Measurements from ENCODE around the gene ZNF728.
"Not testable (repeated sequence)": the region's sequence is repeated elsewhere in the genome, so short reads cannot be mapped to it uniquely, and the experiment has no call there.

GRCh38 chr19:22925181-22925580, 77.8 kb downstream of the ZNF728 start:
- not testable (repeated sequence) for TF ChIP-seq POLR2AphosphoS5, POLR2A (IDR thresholded peaks at IDR 0.05)
- TF ChIP-seq, protein P1, sequence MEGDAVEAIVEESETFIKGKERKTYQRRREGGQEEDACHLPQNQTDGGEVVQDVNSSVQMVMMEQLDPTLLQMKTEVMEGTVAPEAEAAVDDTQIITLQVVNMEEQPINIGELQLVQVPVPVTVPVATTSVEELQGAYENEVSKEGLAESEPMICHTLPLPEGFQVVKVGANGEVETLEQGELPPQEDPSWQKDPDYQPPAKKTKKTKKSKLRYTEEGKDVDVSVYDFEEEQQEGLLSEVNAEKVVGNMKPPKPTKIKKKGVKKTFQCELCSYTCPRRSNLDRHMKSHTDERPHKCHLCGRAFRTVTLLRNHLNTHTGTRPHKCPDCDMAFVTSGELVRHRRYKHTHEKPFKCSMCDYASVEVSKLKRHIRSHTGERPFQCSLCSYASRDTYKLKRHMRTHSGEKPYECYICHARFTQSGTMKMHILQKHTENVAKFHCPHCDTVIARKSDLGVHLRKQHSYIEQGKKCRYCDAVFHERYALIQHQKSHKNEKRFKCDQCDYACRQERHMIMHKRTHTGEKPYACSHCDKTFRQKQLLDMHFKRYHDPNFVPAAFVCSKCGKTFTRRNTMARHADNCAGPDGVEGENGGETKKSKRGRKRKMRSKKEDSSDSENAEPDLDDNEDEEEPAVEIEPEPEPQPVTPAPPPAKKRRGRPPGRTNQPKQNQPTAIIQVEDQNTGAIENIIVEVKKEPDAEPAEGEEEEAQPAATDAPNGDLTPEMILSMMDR (IDR thresholded peaks at IDR 0.05), result not testable (repeated sequence)
